Rectal smooth muscle tissue (tissue), 1 donor: ENCODE measurements around the gene DGKA.

ENCODE experiments used
- H3K27ac ChIP-seq: one replicate; pipeline ENCODE4 v1.7.0; 2013; ENCODE audit warnings: low read depth, low read length, inconsistent platforms
- H3K27me3 ChIP-seq: one replicate; pipeline ENCODE4 v1.7.0; 2013; ENCODE audit warnings: low read length; ENCODE audit not compliant: control insufficient read depth, insufficient read depth
- H3K36me3 ChIP-seq: one replicate; pipeline ENCODE4 v1.7.0; 2013; ENCODE audit warnings: low read length; ENCODE audit not compliant: control insufficient read depth, insufficient read depth
- H3K4me1 ChIP-seq: one replicate; pipeline ENCODE4 v1.7.0; 2013; ENCODE audit warnings: low read length; ENCODE audit not compliant: control insufficient read depth, insufficient read depth
- H3K4me3 ChIP-seq: one replicate; pipeline ENCODE4 v1.7.0; 2013; ENCODE audit warnings: low read length
- H3K9ac ChIP-seq: one replicate; pipeline ENCODE4 v1.7.0; 2013; ENCODE audit warnings: low read length

Gene DGKA

GRCh38 chr12:55933799-55934742 lies 3.1 kb downstream of the DGKA start:
- peaks cover 15% of the 10 kb centered on the region for H3K4me1 ChIP-seq
- H3K9ac ChIP-seq = no peak overlapping the region
- H3K27me3 ChIP-seq = no peaks in the 10 kb centered on the region
- no peak overlapping the region for H3K4me3 ChIP-seq
- no peaks in the 10 kb centered on the region for H3K36me3 ChIP-seq
- no peak overlapping the region for H3K27ac ChIP-seq

GRCh38 chr12:55934773-55935172 lies 3.8 kb downstream of the DGKA start:
- no peak overlapping the region for H3K27ac ChIP-seq
- no peak overlapping the region for H3K9ac ChIP-seq
- no peaks in the 10 kb centered on the region for H3K27me3 ChIP-seq
- H3K36me3 ChIP-seq = no peaks in the 10 kb centered on the region
- H3K4me3 ChIP-seq = no peak overlapping the region
- H3K4me1 ChIP-seq = peaks cover 15% of the 10 kb centered on the region

GRCh38 chr12:55935738-55936151 lies 4.8 kb downstream of the DGKA start:
- Histone ChIP-seq H3K4me3 (peak overlapping the region; percentile 38), H3K27me3 (no peaks in the 10 kb centered on the region), H3K4me1 (peaks cover 12% of the 10 kb centered on the region), H3K27ac (no peak overlapping the region), H3K36me3 (no peaks in the 10 kb centered on the region), H3K9ac (no peak overlapping the region)

- H3K36me3 ChIP-seq = peaks cover 5% of the 10 kb centered on the region
- H3K4me3 ChIP-seq = no peak overlapping the region
- H3K27me3 ChIP-seq = no peaks in the 10 kb centered on the region
Observed at GRCh38 chr12:55937981-55938380, 7.0 kb downstream of the DGKA start.

GRCh38 chr12:55938826-55939501 lies 8.0 kb downstream of the DGKA start:
- Histone ChIP-seq H3K9ac (no peak overlapping the region), H3K36me3 (peaks cover 5% of the 10 kb centered on the region), H3K27ac (no peak overlapping the region), H3K4me1 (no peaks in the 10 kb centered on the region), H3K27me3 (no peaks in the 10 kb centered on the region), H3K4me3 (no peak overlapping the region)

More at GRCh38 chr12:55937981-55938380, 7.0 kb downstream of the DGKA start:
- H3K27ac ChIP-seq = no peak overlapping the region
- H3K4me1 ChIP-seq = peaks cover 1% of the 10 kb centered on the region
- no peak overlapping the region for H3K9ac ChIP-seq

- Histone ChIP-seq H3K36me3 (peaks cover 5% of the 10 kb centered on the region), H3K4me3 (no peak overlapping the region), H3K4me1 (no peaks in the 10 kb centered on the region), H3K27me3 (no peaks in the 10 kb centered on the region), H3K9ac (no peak overlapping the region), H3K27ac (no peak overlapping the region)
Observed at GRCh38 chr12:55940065-55940732, 9.2 kb downstream of the DGKA start.

GRCh38 chr12:55942055-55942454 lies 11.1 kb downstream of the DGKA start:
- H3K27ac ChIP-seq = no peak overlapping the region
- H3K36me3 ChIP-seq = peaks cover 5% of the 10 kb centered on the region
- H3K4me3 ChIP-seq = no peak overlapping the region
- no peaks in the 10 kb centered on the region for H3K27me3 ChIP-seq
- no peak overlapping the region for H3K9ac ChIP-seq
- no peaks in the 10 kb centered on the region for H3K4me1 ChIP-seq

GRCh38 chr12:55942577-55943136 lies 11.7 kb downstream of the DGKA start:
- H3K27me3 ChIP-seq = no peaks in the 10 kb centered on the region
- no peak overlapping the region for H3K4me3 ChIP-seq
- H3K36me3 ChIP-seq = peaks cover 5% of the 10 kb centered on the region
- H3K9ac ChIP-seq = no peak overlapping the region
- H3K4me1 ChIP-seq = no peaks in the 10 kb centered on the region
- H3K27ac ChIP-seq = no peak overlapping the region

- no peak overlapping the region for H3K27ac ChIP-seq
- H3K4me3 ChIP-seq = no peak overlapping the region
- no peaks in the 10 kb centered on the region for H3K4me1 ChIP-seq
- H3K36me3 ChIP-seq = peaks cover 7% of the 10 kb centered on the region
- H3K27me3 ChIP-seq = no peaks in the 10 kb centered on the region
- H3K9ac ChIP-seq = no peak overlapping the region
Observed at GRCh38 chr12:55946553-55946952, 15.6 kb downstream of the DGKA start.

- Histone ChIP-seq H3K27ac (no peak overlapping the region), H3K27me3 (no peaks in the 10 kb centered on the region), H3K9ac (no peak overlapping the region), H3K36me3 (peaks cover 10% of the 10 kb centered on the region), H3K4me1 (no peaks in the 10 kb centered on the region), H3K4me3 (no peak overlapping the region)
Observed at GRCh38 chr12:55955344-55955743, 24.4 kb downstream of the DGKA start.

- H3K27ac ChIP-seq = no peak overlapping the region
- H3K36me3 ChIP-seq = peaks cover 10% of the 10 kb centered on the region
- no peaks in the 10 kb centered on the region for H3K4me1 ChIP-seq
- no peaks in the 10 kb centered on the region for H3K27me3 ChIP-seq
- H3K9ac ChIP-seq = no peak overlapping the region
- H3K4me3 ChIP-seq = no peak overlapping the region
Observed at GRCh38 chr12:55955800-55956508, 25.0 kb downstream of the DGKA start.
